GM23248 (cell line): ENCODE data around the gene KIF26A.

Experiments used
- EZH2 ChIP-seq: fragments of 200-600 bp; sonication (generic); IDR thresholded peaks from 2 replicates; pipeline ENCODE4 v1.6.1; 2018; ENCODE audit warnings: antibody characterized with exemption, mild to moderate bottlenecking; ENCODE audit not compliant: insufficient read depth, poor library complexity, severe bottlenecking
- EZH2phosphoT487 ChIP-seq: fragments of 200-600 bp; sonication (generic); IDR thresholded peaks from 2 replicates; pipeline ENCODE4 v1.6.1; 2018; ENCODE audit warnings: antibody characterized with exemption, moderate library complexity, mild to moderate bottlenecking, low read depth; ENCODE audit not compliant: insufficient read depth

DNA sequence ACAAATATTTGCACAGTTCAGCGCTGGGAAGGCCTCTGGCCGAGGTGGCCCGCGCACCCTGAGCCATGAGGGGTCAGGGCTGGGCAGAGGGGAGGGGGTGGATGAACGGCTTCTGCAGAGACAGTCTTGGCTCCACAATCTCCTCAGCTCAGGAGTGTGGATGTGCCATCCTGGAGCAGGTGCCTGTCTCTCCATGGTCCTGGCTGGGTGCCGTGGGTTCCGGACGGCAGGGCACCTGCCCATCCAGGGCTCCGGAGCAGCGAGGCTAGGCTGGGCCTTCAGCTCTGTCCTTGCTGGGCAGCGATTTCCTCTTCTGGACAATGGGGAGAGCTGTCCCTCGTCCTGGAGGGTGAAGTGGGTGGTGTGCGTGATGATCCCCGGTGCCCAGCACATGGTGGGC lies 55.6 kb downstream of the KIF26A start:
- TF ChIP-seq EZH2phosphoT487: no peak
- no peak for TF ChIP-seq EZH2
